IPS-18a (cell line): ENCODE data around the gene CHIC2.
"Not testable (repeated sequence)": the region's sequence is repeated elsewhere in the genome, so short reads cannot be mapped to it uniquely, and the experiment has no call there.

Experiments used
- H3K27ac ChIP-seq: one replicate; pipeline ENCODE4 v1.5.1; 2013; ENCODE audit warnings: low read length
- H3K27me3 ChIP-seq: one replicate; pipeline ENCODE4 v1.6.1; 2013; ENCODE audit warnings: mild to moderate bottlenecking, low read length; ENCODE audit not compliant: control insufficient read depth, insufficient read depth
- H3K36me3 ChIP-seq: one replicate; pipeline ENCODE4 v1.6.1; 2013; ENCODE audit warnings: low read depth, low read length; ENCODE audit not compliant: control insufficient read depth
- H3K4me1 ChIP-seq: one replicate; pipeline ENCODE4 v1.6.1; 2013; ENCODE audit warnings: low read depth, low read length; ENCODE audit not compliant: control insufficient read depth
- H3K4me3 ChIP-seq: one replicate; pipeline ENCODE4 v1.5.1; 2013; ENCODE audit warnings: low read length
- H3K9ac ChIP-seq: one replicate; pipeline ENCODE4 v1.6.1; 2013; ENCODE audit warnings: mild to moderate bottlenecking, low read length, moderate library complexity
- H3K9me3 ChIP-seq: one replicate; pipeline ENCODE4 v1.6.1; 2013; ENCODE audit warnings: low read depth, low read length; ENCODE audit not compliant: control insufficient read depth

CHIC2 gene

GRCh38 chr4:54054501-54054900 is 9.9 kb downstream of the CHIC2 start:
- no peaks in the 10 kb centered on the region for H3K4me1 ChIP-seq
- no peak overlapping the region for H3K27ac ChIP-seq
- H3K9me3 ChIP-seq = no peaks in the 10 kb centered on the region
- H3K27me3 ChIP-seq = no peaks in the 10 kb centered on the region
- no peak overlapping the region for H3K9ac ChIP-seq
- H3K4me3 ChIP-seq = no peak overlapping the region
- no peaks in the 10 kb centered on the region for H3K36me3 ChIP-seq

- not testable (repeated sequence) for H3K4me3 ChIP-seq, H3K9ac ChIP-seq, H3K4me1 ChIP-seq, H3K9me3 ChIP-seq, H3K36me3 ChIP-seq, H3K27me3 ChIP-seq, H3K27ac ChIP-seq
Measured at GRCh38 chr4:54053322-54053721, 11.1 kb downstream of the CHIC2 start.

GRCh38 chr4:54050214-54050904 is 14.0 kb downstream of the CHIC2 start:
- no peak overlapping the region for H3K27ac ChIP-seq
- H3K36me3 ChIP-seq = no peaks in the 10 kb centered on the region
- no peaks in the 10 kb centered on the region for H3K9me3 ChIP-seq

GRCh38 chr4:54043630-54044029 is 20.8 kb downstream of the CHIC2 start:
- not testable (repeated sequence) for H3K36me3 ChIP-seq, H3K4me3 ChIP-seq, H3K9me3 ChIP-seq

More at GRCh38 chr4:54050214-54050904, 14.0 kb downstream of the CHIC2 start:
- no peaks in the 10 kb centered on the region for H3K27me3 ChIP-seq
- H3K4me3 ChIP-seq = no peak overlapping the region
- H3K4me1 ChIP-seq = no peaks in the 10 kb centered on the region
- no peak overlapping the region for H3K9ac ChIP-seq

GRCh38 chr4:54041933-54042332 is 22.5 kb downstream of the CHIC2 start:
- H3K27ac ChIP-seq = no peak overlapping the region
- H3K36me3 ChIP-seq = no peaks in the 10 kb centered on the region
- H3K27me3 ChIP-seq = no peaks in the 10 kb centered on the region

More at GRCh38 chr4:54043630-54044029, 20.8 kb downstream of the CHIC2 start:
- not testable (repeated sequence) for H3K27me3 ChIP-seq, H3K27ac ChIP-seq, H3K4me1 ChIP-seq, H3K9ac ChIP-seq

GRCh38 chr4:54041100-54041499 is 23.3 kb downstream of the CHIC2 start:
- no peaks in the 10 kb centered on the region for H3K36me3 ChIP-seq
- H3K27me3 ChIP-seq = no peaks in the 10 kb centered on the region
- H3K4me1 ChIP-seq = no peaks in the 10 kb centered on the region
- H3K9ac ChIP-seq = no peak overlapping the region
- no peaks in the 10 kb centered on the region for H3K9me3 ChIP-seq
- H3K27ac ChIP-seq = no peak overlapping the region
- H3K4me3 ChIP-seq = no peak overlapping the region

More at GRCh38 chr4:54041933-54042332, 22.5 kb downstream of the CHIC2 start:
- Histone ChIP-seq H3K4me3 (no peak overlapping the region), H3K9ac (no peak overlapping the region), H3K4me1 (no peaks in the 10 kb centered on the region), H3K9me3 (no peaks in the 10 kb centered on the region)

GRCh38 chr4:54038056-54038455 is 26.3 kb downstream of the CHIC2 start:
- Histone ChIP-seq H3K36me3 (no peaks in the 10 kb centered on the region), H3K9ac (no peak overlapping the region), H3K27ac (no peak overlapping the region), H3K27me3 (no peaks in the 10 kb centered on the region), H3K9me3 (no peaks in the 10 kb centered on the region), H3K4me1 (peaks cover 2% of the 10 kb centered on the region), H3K4me3 (no peak overlapping the region)

GRCh38 chr4:54036184-54036583 is 28.2 kb downstream of the CHIC2 start:
- H3K36me3 ChIP-seq = no peaks in the 10 kb centered on the region
- H3K4me1 ChIP-seq = peaks cover 12% of the 10 kb centered on the region
- H3K9ac ChIP-seq = no peak overlapping the region
- H3K9me3 ChIP-seq = no peaks in the 10 kb centered on the region
- no peak overlapping the region for H3K27ac ChIP-seq
- H3K27me3 ChIP-seq = no peaks in the 10 kb centered on the region
- H3K4me3 ChIP-seq = no peak overlapping the region

- no peaks in the 10 kb centered on the region for H3K9me3 ChIP-seq
- no peak overlapping the region for H3K9ac ChIP-seq
- no peak overlapping the region for H3K27ac ChIP-seq
- peak overlapping the region; percentile 65 for H3K4me3 ChIP-seq
- no peaks in the 10 kb centered on the region for H3K36me3 ChIP-seq
- H3K4me1 ChIP-seq = peaks cover 15% of the 10 kb centered on the region
- no peaks in the 10 kb centered on the region for H3K27me3 ChIP-seq
Measured at GRCh38 chr4:54032558-54033135, 31.8 kb downstream of the CHIC2 start.

- Histone ChIP-seq H3K36me3 (no peaks in the 10 kb centered on the region), H3K4me3 (no peak overlapping the region), H3K9ac (no peak overlapping the region), H3K27ac (peak overlapping the region; percentile 34), H3K27me3 (no peaks in the 10 kb centered on the region), H3K4me1 (peaks cover 28% of the 10 kb centered on the region), H3K9me3 (no peaks in the 10 kb centered on the region)
Measured at GRCh38 chr4:54027311-54027710, 37.1 kb downstream of the CHIC2 start.

GRCh38 chr4:54025582-54025981 is 38.8 kb downstream of the CHIC2 start:
- Histone ChIP-seq H3K27ac (no peak overlapping the region), H3K9me3 (no peaks in the 10 kb centered on the region), H3K36me3 (no peaks in the 10 kb centered on the region), H3K27me3 (no peaks in the 10 kb centered on the region), H3K4me1 (peaks cover 24% of the 10 kb centered on the region), H3K4me3 (no peak overlapping the region), H3K9ac (no peak overlapping the region)

GRCh38 chr4:54023019-54023418 is 41.4 kb downstream of the CHIC2 start:
- H3K27me3 ChIP-seq, H3K27ac ChIP-seq, H3K9ac ChIP-seq, H3K36me3 ChIP-seq, H3K9me3 ChIP-seq, H3K4me3 ChIP-seq: not testable (repeated sequence)
- H3K4me1 ChIP-seq = peaks cover 25% of the 10 kb centered on the region
